GM12878 (cell line): ENCODE data around the gene C22orf31. TPM values are rescaled to one million over a fixed set of nuclear protein-coding genes. Genes with fewer than 3 reads are reported as not detected.

Source experiments
- ATAC-seq: fragments of 200-7000 bp; cut with Tn5 transposase; 3 replicates; pipeline ENCODE4 v1.9.1; 2020; ENCODE audit warnings: mild to moderate bottlenecking, moderate library complexity
- BruUV-seq: library from RNA; stranded (reverse); fragments of 400-500 nt; replicated peaks from 2 replicates; lab custom pipeline; 2021; lab: Mats Ljungman, UMichigan
- CTCF ChIA-PET: fragments of 300-600 bp; sonication (Branson Sonifier 250); formaldehyde crosslinking; extraction: SDS; loops from one replicate; lab custom pipeline; 2021; ENCODE audit warnings: inconsistent platforms; lab: Yijun Ruan, JAX
- POLR2A ChIA-PET: fragments of 350-600 bp; formaldehyde crosslinking; extraction: SDS; loops from one replicate; lab custom pipeline; 2021; ENCODE audit warnings: inconsistent platforms; lab: Charles Lee
- RAD21 ChIA-PET: fragments of 300-600 bp; sonication (Branson Sonifier 250); formaldehyde crosslinking; loops from one replicate; lab custom pipeline; 2023; ENCODE audit warnings: antibody characterized with exemption; ENCODE audit not compliant: unreplicated experiment; lab: Charles Lee
- SMC1A ChIA-PET: fragments of 300-600 bp; sonication (Branson Sonifier 250); formaldehyde crosslinking; loops from one replicate; lab custom pipeline; 2023; ENCODE audit not compliant: unreplicated experiment, uncharacterized antibody; lab: Charles Lee
- DNase-seq: peaks from one replicate; pipeline ENCODE4 v3.0.0-alpha.2; 2011; ENCODE audit warnings: low read depth, low spot score
- FAIRE-seq: peaks from 3 replicates; lab custom pipeline; 2011; peaks lifted over from hg19 to GRCh38; lab: Jason Lieb, UNC
- H2AFZ ChIP-seq: 2 replicates; pipeline ENCODE4 v1.6.0; 2011; ENCODE audit warnings: low read depth, low read length, control low read depth; ENCODE audit not compliant: control insufficient read depth
- H3K27ac ChIP-seq: 2 replicates; pipeline ENCODE4 v1.5.1; 2011; ENCODE audit warnings: control low read depth; ENCODE audit not compliant: control insufficient read depth, insufficient read depth
- H3K27me3 ChIP-seq, 2 experiments: replicated peaks in 1 of 2; 2 replicates each; pipeline versions ENCODE4 v1.6.0 to v1.6.1; 2011; ENCODE audit warnings: low read length in 1 of 2; ENCODE audit not compliant: control insufficient read depth in 2 of 2, insufficient read depth in 2 of 2
- H3K36me3 ChIP-seq, 2 experiments: 2 replicates each; pipeline ENCODE4 v1.5.1; 2011; ENCODE audit warnings: low read length in 1 of 2; ENCODE audit not compliant: control insufficient read depth in 2 of 2, insufficient read depth in 2 of 2
- H3K4me1 ChIP-seq: 2 replicates; pipeline ENCODE4 v1.6.1; 2011; ENCODE audit warnings: mild to moderate bottlenecking, low read length, moderate library complexity, mixed read lengths; ENCODE audit not compliant: control insufficient read depth, insufficient read depth
- H3K4me2 ChIP-seq: 2 replicates; pipeline ENCODE4 v1.6.0; 2011; ENCODE audit warnings: control low read depth; ENCODE audit not compliant: control insufficient read depth, insufficient read depth
- H3K4me3 ChIP-seq: fragments of 200-600 bp; sonication (generic); 2 replicates; pipeline ENCODE4 v1.5.1; 2016
- H3K79me2 ChIP-seq: 2 replicates; pipeline ENCODE4 v1.6.0; 2011; ENCODE audit warnings: low read length; ENCODE audit not compliant: control insufficient read depth, insufficient read depth
- H3K9ac ChIP-seq: 2 replicates; pipeline ENCODE4 v1.8.0; 2011; ENCODE audit warnings: low read length, control low read depth, mixed read lengths; ENCODE audit not compliant: control insufficient read depth, insufficient read depth
- H3K9me3 ChIP-seq: replicated peaks from 3 replicates; pipeline ENCODE4 v1.5.1; 2011; ENCODE audit warnings: mild to moderate bottlenecking, low read length; ENCODE audit not compliant: control insufficient read depth, insufficient read depth
- H4K20me1 ChIP-seq: 2 replicates; pipeline ENCODE4 v1.6.0; 2011; ENCODE audit not compliant: control insufficient read depth, insufficient read depth
- ATF7 ChIP-seq: fragments of 450-650 bp; IDR thresholded peaks from 2 replicates; pipeline ENCODE4 v1.6.1; 2016; ENCODE audit warnings: low read depth, mild to moderate bottlenecking
- CBFB ChIP-seq: IDR thresholded peaks from 2 replicates; pipeline ENCODE4 v1.6.1; 2016; ENCODE audit warnings: antibody characterized with exemption, low read depth
- CHD2 ChIP-seq: IDR thresholded peaks from 2 replicates; pipeline ENCODE4 v1.6.1; 2011; ENCODE audit warnings: low read depth, low read length, improper control_type of control experiment, borderline replicate concordance
- EZH2 ChIP-seq: IDR thresholded peaks from 2 replicates; pipeline ENCODE4 v1.6.1; 2012; ENCODE audit warnings: low read depth, mild to moderate bottlenecking, control low read depth, inconsistent platforms, low read length, borderline replicate concordance; ENCODE audit not compliant: control insufficient read depth
- IKZF1 ChIP-seq: fragments of 450-650 bp; conservative IDR thresholded peaks from 2 replicates; pipeline ENCODE4 v1.6.1; 2017; ENCODE audit warnings: antibody characterized with exemption, mild to moderate bottlenecking
- JUND ChIP-seq: IDR thresholded peaks from 2 replicates; pipeline ENCODE4 v1.6.1; 2012; ENCODE audit warnings: low read depth, mild to moderate bottlenecking, low read length, improper control_type of control experiment, moderate library complexity
- PAX5 ChIP-seq: IDR thresholded peaks from 2 replicates; pipeline ENCODE4 v1.6.1; 2011; ENCODE audit warnings: low read depth, low read length, borderline replicate concordance
- RAD21 ChIP-seq: IDR thresholded peaks from 2 replicates; pipeline ENCODE4 v1.6.1; 2011; ENCODE audit warnings: mild to moderate bottlenecking, low read depth, low read length, moderate library complexity; ENCODE audit not compliant: insufficient read depth
- RAD51 ChIP-seq: fragments of 450-650 bp; IDR thresholded peaks from 2 replicates; pipeline ENCODE4 v1.6.1; 2016; ENCODE audit warnings: moderate library complexity, mild to moderate bottlenecking, inconsistent platforms
- SP1 ChIP-seq: IDR thresholded peaks from one replicate; pipeline ENCODE4 v1.6.1; 2011; ENCODE audit warnings: low read depth, low read length
- WGBS: methylation state at CpG from one replicate; pipeline ENCODE4 v1.1.6; 2016; ENCODE audit warnings: low lambda C conversion rate; ENCODE audit not compliant: insufficient replicate concordance, insufficient coverage; ENCODE audit errors: missing lambda C conversion rate; 5-methylcytosine and 5-hydroxymethylcytosine counted together
- in situ Hi-C: fragments of 300-500 bp; cut with MboI; formaldehyde crosslinking; loops from 9 replicates; pipeline ENCODE4 v1.14.3; 2018; ENCODE audit warnings: mixed read lengths
- intact Hi-C: fragments of 100-400 bp; cut with micrococcal nuclease; formaldehyde crosslinking; loops from one replicate; pipeline ENCODE4 v1.14.2; 2022; ENCODE audit not compliant: unreplicated experiment
- polyA plus RNA-seq, 11 experiments: library from polyadenylated mRNA; depleted of rRNA in 4 of 11; unstranded in 6 of 11; stranded (reverse) in 5 of 11; fragments of >200 nt; fragmentation: Nextera tagmentation in 4 of 11; fragmentation: Illumina TruSeq in 1 of 11; extraction: Ambion mirVana in 4 of 11; extraction: Trizol in 1 of 11; gene quantifications; 1 replicate in 1 of 11; 2 replicates in 10 of 11; pipeline versions ENCODE4 v1.2.1 to v1.2.3, GENCODE V29; 2011 to 2016; ENCODE audit warnings: inconsistent platforms in 2 of 11, missing spikeins in 2 of 11, low read depth in 1 of 11
- total RNA-seq, 4 experiments: library from RNA; depleted of rRNA in 3 of 4; stranded (reverse); fragments of >200 nt in 3 of 4; fragmentation: Illumina TruSeq in 1 of 4; extraction: Trizol in 1 of 4; gene quantifications; 2 replicates each; pipeline versions ENCODE4 v1.2.1 to v1.2.3, GENCODE V29; 2013 to 2021
- TF ChIP-seq, protein P1 (sequence below): fragments of 450-650 bp; IDR thresholded peaks from 2 replicates; pipeline ENCODE4 v1.6.1; 2018; ENCODE audit warnings: borderline replicate concordance, mild to moderate bottlenecking; ENCODE audit not compliant: partially characterized antibody

The C22orf31 gene
- total and polyA plus RNA-seq, 10 of the 15 experiments (the other 5 are each of a cell fraction or from before 2014, with no cell fraction given) = not detected

DNA sequence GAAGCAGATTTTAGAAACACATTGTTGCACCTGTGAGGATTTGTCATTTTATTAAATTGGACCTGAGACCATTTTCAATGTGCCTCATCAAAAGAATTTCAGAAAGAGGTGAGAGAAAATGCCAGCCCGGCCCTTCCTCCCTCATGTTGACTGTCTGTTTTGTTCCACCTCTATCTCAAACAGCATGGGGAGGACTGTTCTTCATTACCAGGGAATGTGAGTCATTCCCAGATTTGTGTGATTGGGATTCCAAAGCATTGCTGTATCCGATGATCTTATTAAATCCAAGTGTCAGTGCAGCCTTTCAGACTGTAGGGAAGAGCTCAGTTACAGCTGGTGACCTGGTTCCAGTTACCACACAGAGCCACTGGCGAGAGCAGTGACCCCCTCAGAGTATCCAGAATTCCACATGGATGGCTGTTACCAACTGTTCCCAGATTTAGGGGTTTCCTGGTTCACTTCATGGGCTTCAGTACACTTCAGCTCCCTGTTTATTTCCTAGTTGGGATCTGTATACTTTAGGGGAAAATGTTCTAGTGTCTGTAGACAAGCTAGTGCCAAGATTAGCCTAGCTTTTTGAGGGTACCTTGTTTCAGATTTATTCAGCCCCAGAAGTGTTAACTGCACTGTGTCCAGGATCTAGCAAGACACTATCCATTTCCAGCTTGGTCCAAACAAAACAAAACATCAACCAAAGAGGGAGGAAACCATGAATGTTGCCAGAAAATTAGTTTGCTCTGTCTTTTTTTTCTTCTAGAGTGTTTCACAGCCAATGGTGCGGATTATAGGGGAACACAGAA lies 32.1 kb upstream of the C22orf31 start:
- no peak for DNase-seq
- Histone ChIP-seq H3K36me3 (no peaks in the 10 kb centered on the region), H3K79me2 (no peaks in the 10 kb centered on the region), H3K4me2 (no peak overlapping the region), H3K9ac (no peak overlapping the region), H2AFZ (no peak overlapping the region), H3K4me3 (no peak overlapping the region), H4K20me1 (no peaks in the 10 kb centered on the region), H3K27me3 (no peaks in the 10 kb centered on the region), H3K9me3 (no peaks in the 10 kb centered on the region), H3K4me1 (no peaks in the 10 kb centered on the region), H3K27ac (no peak overlapping the region)
- ChIA-PET SMC1A (interaction anchor here (0.7 to 1.9 kb wide), 4 partner anchors 11 to 53 kb away, joined by 3 to 5 read pairs (median 4); no protein-coding TSS in a partner anchor), CTCF (interaction anchor here (1.2 to 1.9 kb wide), 3 partner anchors 22 to 265 kb away, joined by 3 to 5 read pairs (median 5); no protein-coding TSS in a partner anchor), POLR2A (interaction anchor here (0.6 kb wide), 3 partner anchors 11 to 331 kb away, joined by 3 to 4 read pairs (median 4); no protein-coding TSS in a partner anchor), RAD21 (interaction anchor here (2.0 kb wide), 1 partner anchor 11 kb away, joined by 4 read pairs; no protein-coding TSS in a partner anchor)
- 24% methylated on average over 4 of the region's 4 CpGs for WGBS
- no peak for ATAC-seq
- in situ Hi-C loops (no loop called here), intact Hi-C loops (no loop called here)
- BruUV-seq = no TSS peak
- FAIRE-seq = no peak
- TF ChIP-seq IKZF1 (no peak), EZH2 (no peak)

DNA sequence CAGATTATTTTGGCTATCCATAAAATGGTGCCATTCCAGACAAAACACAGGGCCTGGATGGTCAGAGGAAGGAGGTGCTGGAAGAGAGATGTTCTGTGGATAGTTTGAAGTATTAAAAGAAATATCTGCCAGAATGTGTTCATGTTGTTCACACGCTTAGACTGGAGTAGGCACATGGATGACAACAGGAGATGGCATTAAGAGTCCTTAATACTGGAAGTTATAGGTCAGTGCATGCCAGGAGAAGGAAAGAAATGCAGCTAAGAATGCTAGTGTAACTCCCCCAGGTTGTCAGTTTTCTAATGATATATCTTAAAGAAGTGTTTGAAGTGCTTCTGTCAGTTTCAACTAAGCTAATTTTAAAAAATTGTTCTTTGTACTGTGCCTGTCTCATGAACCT lies 31.4 kb upstream of the C22orf31 start:
- RAD21 ChIA-PET = interaction anchor here (2.0 kb wide), 1 partner anchor 10 kb away, joined by 4 read pairs; no protein-coding TSS in a partner anchor
- Histone ChIP-seq H3K4me1 (no peaks in the 10 kb centered on the region), H2AFZ (no peak overlapping the region), H3K27me3 (no peaks in the 10 kb centered on the region), H3K9me3 (no peaks in the 10 kb centered on the region), H4K20me1 (no peaks in the 10 kb centered on the region), H3K4me2 (no peak overlapping the region), H3K4me3 (no peak overlapping the region), H3K36me3 (no peaks in the 10 kb centered on the region), H3K9ac (no peak overlapping the region), H3K79me2 (no peaks in the 10 kb centered on the region), H3K27ac (no peak overlapping the region)
- POLR2A ChIA-PET = no interaction called here
- CTCF ChIA-PET = interaction anchor here (1.2 to 1.9 kb wide), 2 partner anchors 22 to 61 kb away, joined by 5 read pairs; no protein-coding TSS in a partner anchor
- 53% methylated on average over 1 of the region's 1 CpG for WGBS
- intact Hi-C loops (no loop called here), in situ Hi-C loops (no loop called here)
- SMC1A ChIA-PET = interaction anchor here (0.7 to 1.4 kb wide), 3 partner anchors 10 to 52 kb away, joined by 3 to 4 read pairs (median 3); no protein-coding TSS in a partner anchor
- FAIRE-seq = no peak
- BruUV-seq = no TSS peak
- no peak for DNase-seq
- no peak for ATAC-seq
- TF ChIP-seq JUND = no peak
- no peak for TF ChIP-seq ATF7
- no peak for TF ChIP-seq RAD51
- no peak for TF ChIP-seq SP1
- TF ChIP-seq, protein P1, sequence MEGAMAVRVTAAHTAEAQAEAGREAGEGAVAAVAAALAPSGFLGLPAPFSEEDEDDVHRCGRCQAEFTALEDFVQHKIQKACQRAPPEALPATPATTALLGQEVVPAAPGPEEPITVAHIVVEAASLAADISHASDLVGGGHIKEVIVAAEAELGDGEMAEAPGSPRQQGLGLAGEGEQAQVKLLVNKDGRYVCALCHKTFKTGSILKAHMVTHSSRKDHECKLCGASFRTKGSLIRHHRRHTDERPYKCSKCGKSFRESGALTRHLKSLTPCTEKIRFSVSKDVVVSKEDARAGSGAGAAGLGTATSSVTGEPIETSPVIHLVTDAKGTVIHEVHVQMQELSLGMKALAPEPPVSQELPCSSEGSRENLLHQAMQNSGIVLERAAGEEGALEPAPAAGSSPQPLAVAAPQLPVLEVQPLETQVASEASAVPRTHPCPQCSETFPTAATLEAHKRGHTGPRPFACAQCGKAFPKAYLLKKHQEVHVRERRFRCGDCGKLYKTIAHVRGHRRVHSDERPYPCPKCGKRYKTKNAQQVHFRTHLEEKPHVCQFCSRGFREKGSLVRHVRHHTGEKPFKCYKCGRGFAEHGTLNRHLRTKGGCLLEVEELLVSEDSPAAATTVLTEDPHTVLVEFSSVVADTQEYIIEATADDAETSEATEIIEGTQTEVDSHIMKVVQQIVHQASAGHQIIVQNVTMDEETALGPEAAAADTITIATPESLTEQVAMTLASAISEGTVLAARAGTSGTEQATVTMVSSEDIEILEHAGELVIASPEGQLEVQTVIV = no peak
- no peak for TF ChIP-seq CHD2
- no peak for TF ChIP-seq PAX5
- no peak for TF ChIP-seq CBFB
- TF ChIP-seq EZH2 = no peak
- no peak for TF ChIP-seq RAD21
